Stimulated activated CD8-positive, alpha-beta memory T cell treated with anti-CD3 and anti-CD28 coated beads, Interleukin-12 subunit alpha, Interleukin-12 subunit beta, amount 100 ng/mL, for 24 hours (primary cell): ENCODE data around the gene CD247.

Experiments
- DNase-seq: peaks from one replicate; pipeline ENCODE4 v3.0.0-alpha.2; 2020; ENCODE audit errors: extremely low read depth

The CD247 gene

GRCh38 chr1:167463875-167464575 is 54.3 kb downstream of the CD247 start:
- DNase-seq: no peak

DNA sequence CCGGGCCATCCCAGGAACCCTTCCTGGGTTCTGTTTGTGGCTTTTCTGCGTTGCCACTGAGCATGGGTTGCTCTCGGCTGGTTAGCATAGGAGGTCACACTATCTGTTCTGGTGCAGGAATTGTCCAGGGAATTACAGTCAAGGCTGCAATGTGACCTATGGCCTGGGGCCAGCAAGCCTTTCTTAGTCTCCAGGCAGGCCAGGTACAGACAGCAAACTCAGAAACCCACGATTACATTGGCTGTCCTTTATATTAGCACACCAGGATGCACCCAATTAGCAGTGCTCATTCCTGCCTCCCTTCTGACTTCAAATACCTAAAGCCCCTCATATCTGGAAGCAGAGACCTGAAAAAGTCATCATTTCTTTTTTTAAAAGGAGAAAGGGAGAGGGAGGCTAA is 55.2 kb downstream of the CD247 start:
- no peak for DNase-seq

DNA sequence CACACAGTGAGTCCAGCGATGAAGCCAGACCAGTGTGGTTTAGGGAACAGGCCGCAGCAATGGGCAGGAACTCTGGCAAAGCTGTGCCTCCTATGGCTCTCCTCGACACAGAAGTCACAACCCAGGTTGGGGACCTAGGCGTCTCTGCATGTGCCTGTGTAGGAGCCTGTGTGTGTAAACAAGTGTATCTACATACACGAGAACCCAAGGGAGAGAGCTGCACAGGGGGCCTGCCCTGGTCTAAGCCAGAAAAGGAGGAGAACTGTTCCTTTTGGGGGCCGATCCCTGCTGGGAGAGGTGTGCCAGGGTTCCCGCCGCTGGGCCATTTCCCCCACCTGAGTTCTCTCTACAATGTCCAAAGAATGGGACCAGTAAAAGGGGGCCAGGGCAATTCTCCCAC is 56.0 kb downstream of the CD247 start:
- no peak for DNase-seq

- DNase-seq: no peak
Observed at GRCh38 chr1:167460836-167461235, 57.5 kb downstream of the CD247 start.

- no peak for DNase-seq
Observed at GRCh38 chr1:167457936-167458584, 60.3 kb downstream of the CD247 start.

DNA sequence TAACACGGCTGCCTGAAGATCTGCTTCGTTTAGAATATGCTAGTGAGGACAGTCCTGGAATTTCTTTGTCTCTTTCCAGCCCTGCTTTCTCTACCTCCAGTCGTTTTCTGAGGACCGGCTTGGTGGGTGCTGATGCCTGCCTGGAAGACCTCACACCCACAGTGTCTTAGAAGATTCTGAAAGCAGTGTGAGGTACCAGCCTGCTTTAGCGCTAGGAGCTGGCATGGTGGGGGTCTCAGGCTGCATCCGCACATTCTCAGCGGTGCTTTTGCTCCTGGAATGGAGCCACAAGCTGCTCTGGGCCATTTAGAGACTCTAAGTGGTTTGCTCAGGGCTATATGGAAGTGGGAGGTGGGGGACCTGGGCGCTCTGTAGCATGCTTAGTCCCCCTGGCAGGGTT is 61.4 kb downstream of the CD247 start:
- no peak for DNase-seq

DNA sequence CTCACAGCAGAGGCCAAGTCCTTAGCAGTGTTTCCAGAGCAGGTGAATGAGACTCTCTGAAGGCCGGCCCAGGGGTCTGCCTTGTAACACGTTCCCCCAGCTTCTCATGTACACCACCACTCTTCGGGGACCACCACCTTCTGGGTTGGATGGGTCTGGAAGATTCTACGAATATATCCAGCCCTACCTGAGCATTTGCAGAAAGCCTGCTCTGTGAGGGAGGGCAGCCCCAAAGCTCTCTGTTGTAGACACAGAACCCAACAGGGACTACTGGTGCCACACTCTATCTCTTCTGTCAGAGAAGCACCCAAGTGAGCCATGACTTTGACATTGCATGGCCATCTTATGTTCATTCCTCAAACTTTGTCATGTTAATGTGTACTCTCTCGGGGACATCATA is 61.8 kb downstream of the CD247 start:
- DNase-seq: no peak

DNA sequence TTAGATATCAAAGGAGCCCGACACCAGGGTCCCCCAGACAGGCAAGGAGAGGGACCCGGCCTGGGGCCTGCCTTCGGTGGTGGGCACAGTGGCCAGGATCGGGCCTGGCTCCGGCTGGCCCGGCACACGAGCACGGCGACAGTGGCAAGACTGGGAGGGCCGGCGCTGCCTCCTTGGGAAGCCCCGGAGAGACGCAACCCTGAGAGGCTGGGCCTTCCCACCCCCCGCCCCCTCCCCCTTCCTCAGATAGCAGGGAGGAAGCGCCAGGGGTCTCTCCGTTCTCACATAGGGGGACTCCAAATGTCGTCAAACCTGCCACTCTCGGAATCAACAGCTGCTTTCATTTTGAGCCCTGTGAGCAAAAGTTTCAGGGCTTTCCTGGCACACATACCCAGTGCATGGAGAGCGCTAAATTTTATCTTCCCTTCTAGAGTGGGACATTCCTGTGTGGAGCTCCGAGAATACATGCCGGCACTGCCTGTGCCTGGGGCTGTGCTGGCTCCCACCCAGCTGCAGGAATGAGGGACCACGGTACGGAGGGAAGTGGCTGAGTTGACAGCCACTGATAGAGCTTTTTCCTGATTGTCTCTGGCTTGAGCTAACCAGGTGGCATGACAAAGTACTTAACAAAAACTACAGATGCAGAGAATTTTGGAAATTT is 62.4 kb downstream of the CD247 start:
- no peak for DNase-seq

- peak; percentile 54 for DNase-seq
Observed at GRCh38 chr1:167454894-167455785, 63.2 kb downstream of the CD247 start.

- DNase-seq: no peak
Observed at GRCh38 chr1:167454304-167454893, 63.9 kb downstream of the CD247 start.

GRCh38 chr1:167453123-167453522 is 65.2 kb downstream of the CD247 start:
- DNase-seq: no peak

GRCh38 chr1:167452483-167452882 is 65.8 kb downstream of the CD247 start:
- DNase-seq: no peak

DNA sequence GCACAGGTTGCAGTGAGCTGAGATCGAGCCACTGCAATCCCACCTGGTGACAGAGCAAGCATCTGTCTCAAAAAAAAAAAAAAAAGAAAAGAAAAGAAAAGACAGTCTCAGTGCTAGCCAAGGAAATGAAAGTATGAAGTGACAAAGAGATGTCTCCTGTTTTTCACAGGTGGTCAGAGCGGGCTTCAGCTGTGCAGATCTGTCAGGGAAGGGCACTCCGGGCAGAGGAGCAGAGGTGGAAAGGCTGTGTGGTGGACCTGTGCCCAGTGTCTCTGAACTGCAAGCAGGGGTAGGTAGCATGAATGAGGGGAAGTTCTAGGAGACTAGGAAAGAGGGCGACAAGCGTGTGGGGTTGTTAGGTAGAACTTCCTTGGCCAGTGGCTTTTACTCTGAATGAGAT is 67.5 kb downstream of the CD247 start:
- DNase-seq: no peak

DNA sequence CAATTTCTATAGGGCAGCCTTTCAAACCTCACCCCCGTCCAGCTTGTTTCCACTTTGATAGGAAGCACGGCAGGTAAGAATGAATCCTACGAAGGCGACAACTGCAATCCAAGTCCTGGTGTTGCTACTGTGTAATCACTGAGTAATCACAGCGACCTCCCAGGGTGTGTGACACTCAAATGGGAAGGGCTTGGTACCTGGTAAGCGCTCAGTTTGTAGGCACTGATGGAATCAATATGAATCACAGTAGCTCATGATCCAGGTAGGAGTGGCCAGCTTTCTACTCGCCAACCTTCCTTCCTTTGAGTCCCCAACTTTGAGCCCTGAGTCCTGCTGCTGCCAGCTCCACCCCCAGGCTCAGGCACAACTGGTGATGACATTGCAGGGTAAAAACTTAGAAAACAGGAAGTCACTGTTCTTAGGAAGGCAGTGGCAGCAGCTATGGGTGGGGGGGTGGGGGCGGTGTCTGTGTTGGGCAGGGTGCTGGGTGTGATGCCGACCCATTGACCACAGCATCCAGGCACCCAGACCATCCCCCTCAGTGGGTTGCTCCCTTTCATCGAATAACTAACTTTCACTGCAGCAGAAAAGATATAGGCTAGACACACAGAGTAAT is 70.7 kb downstream of the CD247 start:
- DNase-seq: peak; percentile 38

DNA sequence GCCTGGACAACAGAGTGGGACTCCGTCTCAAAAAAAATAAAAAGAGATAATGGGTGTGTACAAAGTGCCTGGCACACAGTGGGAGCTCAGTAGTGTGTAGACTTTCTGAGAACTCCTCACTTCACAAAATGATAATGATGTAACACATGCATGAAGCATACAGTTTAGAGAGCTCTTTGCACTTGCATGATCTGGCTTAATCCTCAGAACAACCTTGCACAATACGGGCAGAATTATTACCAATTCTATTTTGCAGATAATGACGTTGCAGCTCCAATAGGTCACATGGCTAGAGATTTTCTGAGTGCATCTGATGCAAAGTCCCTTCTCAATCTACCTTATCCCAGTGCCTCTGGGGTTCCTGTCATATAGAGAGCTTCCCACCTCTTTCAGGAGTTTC is 71.4 kb downstream of the CD247 start:
- DNase-seq: no peak

DNA sequence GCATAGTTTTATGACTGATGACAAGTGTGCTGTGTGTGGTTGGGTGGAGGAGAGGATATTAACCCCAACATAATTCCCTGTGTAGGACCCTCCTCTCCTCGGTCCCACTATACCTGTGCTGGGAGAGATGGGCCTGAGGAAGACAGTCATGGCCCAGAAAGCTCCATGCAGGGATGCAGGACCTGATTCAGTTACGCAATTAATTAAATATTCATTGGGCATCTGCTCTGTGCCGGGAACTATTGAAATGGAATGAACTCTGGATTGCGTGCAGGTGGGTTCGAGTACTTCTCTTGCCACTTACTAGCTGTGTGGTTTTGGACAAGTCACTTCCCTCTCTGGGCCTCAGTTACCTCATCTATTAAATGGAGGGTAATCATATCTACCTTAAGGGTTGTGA is 74.6 kb downstream of the CD247 start:
- no peak for DNase-seq

- DNase-seq: no peak
Observed at GRCh38 chr1:167442854-167443565, 75.3 kb downstream of the CD247 start.

DNA sequence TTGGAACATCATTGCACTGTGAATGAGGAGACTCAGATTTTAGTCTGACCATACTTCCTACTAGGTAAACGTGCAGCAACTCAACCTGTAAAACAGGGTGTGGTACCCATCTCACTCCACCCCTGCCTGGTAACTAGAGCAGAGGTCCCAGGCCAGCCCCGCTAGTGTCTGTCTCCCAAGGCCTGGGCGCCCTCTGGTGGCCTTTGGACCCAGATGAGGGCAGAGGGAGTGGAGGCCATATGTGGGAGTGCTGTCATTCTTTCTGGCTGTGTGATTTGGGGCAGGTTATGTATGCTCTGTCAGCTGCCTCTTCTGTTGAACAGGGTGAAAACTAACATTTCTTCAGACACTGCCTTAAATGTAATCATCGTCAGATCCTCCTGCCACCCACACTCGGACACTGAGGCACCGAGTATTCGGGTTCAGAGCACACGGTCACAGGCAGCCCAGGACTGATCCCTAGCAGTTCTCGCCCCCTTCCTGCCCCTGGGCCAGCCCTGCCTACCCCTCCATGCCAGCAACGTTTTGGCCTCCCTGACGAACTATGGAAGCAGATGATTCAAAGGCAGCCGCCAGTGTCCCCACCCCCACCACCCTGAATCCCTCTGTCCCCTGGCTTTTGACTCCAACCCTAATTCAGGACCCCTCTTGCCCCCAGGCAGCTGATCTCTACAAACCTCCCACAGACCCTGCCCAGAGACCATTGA is 76.0 kb downstream of the CD247 start:
- peak; percentile 66 for DNase-seq

DNA sequence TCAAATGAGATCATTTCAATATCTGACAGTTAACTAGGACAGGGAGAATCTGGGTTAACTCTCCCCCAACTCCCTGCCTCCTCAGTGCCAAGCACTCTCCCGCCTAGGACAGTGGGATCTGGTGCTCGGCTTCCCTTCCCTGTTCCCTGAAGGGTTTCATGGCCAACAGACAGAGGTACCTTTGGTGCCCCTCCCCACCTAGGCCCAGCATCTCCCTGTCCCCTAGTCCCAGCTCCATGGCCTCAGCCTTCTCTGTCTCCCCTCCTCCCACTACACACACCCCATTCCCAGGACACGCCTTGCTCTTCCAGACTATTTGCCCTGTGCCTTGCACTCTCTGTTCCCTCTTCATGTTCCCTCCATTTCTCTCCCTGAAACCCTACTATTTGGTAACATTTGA is 77.1 kb downstream of the CD247 start:
- no peak for DNase-seq

- DNase-seq: no peak
Observed at GRCh38 chr1:167440776-167441175, 77.6 kb downstream of the CD247 start.
